WTC11 (cell line): ENCODE data around the gene PTGR2. TPM values are rescaled to one million over a fixed set of nuclear protein-coding genes. Genes with fewer than 3 reads are reported as not detected.

ENCODE experiments used
- ATAC-seq: fragments of 200-7000 bp; cut with Tn5 transposase; 2 replicates; pipeline ENCODE4 v1.10.0; 2021; ENCODE audit warnings: mild to moderate bottlenecking, moderate library complexity
- CTCF ChIA-PET: fragments of 300-600 bp; sonication (Branson Sonifier 250); formaldehyde crosslinking; loops from one replicate; lab custom pipeline; 2021; ENCODE audit warnings: antibody characterized with exemption; lab: Charles Lee
- POLR2A ChIA-PET: fragments of 350-600 bp; sonication (Branson Sonifier 250); formaldehyde crosslinking; loops from one replicate; lab custom pipeline; 2021; ENCODE audit warnings: antibody characterized with exemption; lab: Charles Lee
- DNase-seq: peaks from one replicate; pipeline ENCODE4 v3.0.0; 2021; ENCODE audit warnings: low spot score
- H3K27ac Mint-ChIP-seq: 2 replicates; pipeline ENCODE4 v1.8.0; 2021; ENCODE audit warnings: mixed read lengths
- H3K27me3 Mint-ChIP-seq: 2 replicates; pipeline ENCODE4 v1.8.0; 2021; ENCODE audit warnings: low read depth, mild to moderate bottlenecking, moderate library complexity, mixed read lengths
- H3K36me3 Mint-ChIP-seq: 2 replicates; pipeline ENCODE4 v1.8.0; 2021; ENCODE audit warnings: mixed read lengths
- H3K4me1 Mint-ChIP-seq: 2 replicates; pipeline ENCODE4 v1.8.0; 2022; ENCODE audit warnings: mixed read lengths
- H3K4me3 Mint-ChIP-seq: 2 replicates; pipeline ENCODE4 v1.8.0; 2021; ENCODE audit warnings: mild to moderate bottlenecking, moderate library complexity, mixed read lengths
- H3K9me3 Mint-ChIP-seq: 2 replicates; pipeline ENCODE4 v1.8.0; 2021; ENCODE audit warnings: mixed read lengths
- ELF4 ChIP-seq: sonication (generic); formaldehyde crosslinking; IDR thresholded peaks from 2 replicates; pipeline ENCODE4 v1.8.1; 2022; ENCODE audit warnings: low read depth, mild to moderate bottlenecking, moderate library complexity, missing genetic modification reagents
- FOXK1 ChIP-seq: sonication (generic); formaldehyde crosslinking; IDR thresholded peaks from 2 replicates; pipeline ENCODE4 v1.8.0; 2022; ENCODE audit warnings: mild to moderate bottlenecking, moderate library complexity, missing genetic modification reagents
- GABPB1 ChIP-seq: sonication (generic); formaldehyde crosslinking; IDR thresholded peaks from 2 replicates; pipeline ENCODE4 v1.8.1; 2023; ENCODE audit warnings: mild to moderate bottlenecking, missing genetic modification reagents
- JUN ChIP-seq: sonication (generic); formaldehyde crosslinking; IDR thresholded peaks from 2 replicates; pipeline ENCODE4 v1.8.0; 2023; ENCODE audit warnings: mild to moderate bottlenecking, missing genetic modification reagents
- MXD4 ChIP-seq: fragments of 250-450 bp; sonication (Bioruptor Pico); IDR thresholded peaks from 2 replicates; pipeline ENCODE4 v1.8.0; 2021; ENCODE audit warnings: mild to moderate bottlenecking, moderate library complexity, borderline replicate concordance
- NR3C1 ChIP-seq: sonication (generic); formaldehyde crosslinking; conservative IDR thresholded peaks from 2 replicates; pipeline ENCODE4 v1.8.1; 2023; ENCODE audit warnings: low read depth, mild to moderate bottlenecking, missing genetic modification reagents
- PRDM15 ChIP-seq: sonication (generic); formaldehyde crosslinking; IDR thresholded peaks from 2 replicates; pipeline ENCODE4 v1.8.0; 2022; ENCODE audit warnings: missing genetic modification reagents
- RELA ChIP-seq: sonication (generic); formaldehyde crosslinking; IDR thresholded peaks from 2 replicates; pipeline ENCODE4 v1.8.1; 2022; ENCODE audit warnings: missing genetic modification reagents, mild to moderate bottlenecking, borderline replicate concordance
- TP53 ChIP-seq: sonication (generic); formaldehyde crosslinking; IDR thresholded peaks from 2 replicates; pipeline ENCODE4 v1.8.1; 2023; ENCODE audit warnings: mild to moderate bottlenecking, missing genetic modification reagents
- ZNF219 ChIP-seq: sonication (generic); formaldehyde crosslinking; IDR thresholded peaks from 2 replicates; pipeline ENCODE4 v1.8.0; 2023; ENCODE audit warnings: missing genetic modification reagents, mild to moderate bottlenecking, borderline replicate concordance
- ZNF263 ChIP-seq: sonication (generic); formaldehyde crosslinking; IDR thresholded peaks from 2 replicates; pipeline ENCODE4 v1.8.1; 2022; ENCODE audit warnings: low read depth, mild to moderate bottlenecking, moderate library complexity, missing genetic modification reagents
- ZNF416 ChIP-seq: fragments of 250-450 bp; sonication (Bioruptor Pico); IDR thresholded peaks from 2 replicates; pipeline ENCODE4 v1.9.0; 2021; ENCODE audit warnings: mild to moderate bottlenecking, inconsistent platforms
- total RNA-seq: library from RNA; stranded (reverse); gene quantifications from 3 replicates; pipeline ENCODE4 v1.2.3, GENCODE V29; 2021
- TF ChIP-seq, protein P1 (sequence below): sonication (generic); formaldehyde crosslinking; IDR thresholded peaks from 2 replicates; pipeline ENCODE4 v1.8.0; 2022; ENCODE audit warnings: mild to moderate bottlenecking, missing genetic modification reagents
- TF ChIP-seq, protein P2 (sequence below): fragments of 250-450 bp; sonication (Bioruptor Pico); IDR thresholded peaks from 2 replicates; pipeline ENCODE4 v1.9.0; 2021; ENCODE audit warnings: moderate library complexity, mild to moderate bottlenecking, inconsistent platforms, borderline replicate concordance
- TF ChIP-seq, protein P3 (sequence below): sonication (generic); formaldehyde crosslinking; IDR thresholded peaks from 2 replicates; pipeline ENCODE4 v1.8.1; 2023; ENCODE audit warnings: mild to moderate bottlenecking, missing genetic modification reagents
- TF ChIP-seq, protein P4 (sequence below): sonication (generic); formaldehyde crosslinking; IDR thresholded peaks from 2 replicates; pipeline ENCODE4 v1.8.1; 2022; ENCODE audit warnings: mild to moderate bottlenecking, moderate library complexity, missing genetic modification reagents

Gene PTGR2
- total RNA-seq, 1 experiment from 2014 or later: 20.7 TPM

DNA sequence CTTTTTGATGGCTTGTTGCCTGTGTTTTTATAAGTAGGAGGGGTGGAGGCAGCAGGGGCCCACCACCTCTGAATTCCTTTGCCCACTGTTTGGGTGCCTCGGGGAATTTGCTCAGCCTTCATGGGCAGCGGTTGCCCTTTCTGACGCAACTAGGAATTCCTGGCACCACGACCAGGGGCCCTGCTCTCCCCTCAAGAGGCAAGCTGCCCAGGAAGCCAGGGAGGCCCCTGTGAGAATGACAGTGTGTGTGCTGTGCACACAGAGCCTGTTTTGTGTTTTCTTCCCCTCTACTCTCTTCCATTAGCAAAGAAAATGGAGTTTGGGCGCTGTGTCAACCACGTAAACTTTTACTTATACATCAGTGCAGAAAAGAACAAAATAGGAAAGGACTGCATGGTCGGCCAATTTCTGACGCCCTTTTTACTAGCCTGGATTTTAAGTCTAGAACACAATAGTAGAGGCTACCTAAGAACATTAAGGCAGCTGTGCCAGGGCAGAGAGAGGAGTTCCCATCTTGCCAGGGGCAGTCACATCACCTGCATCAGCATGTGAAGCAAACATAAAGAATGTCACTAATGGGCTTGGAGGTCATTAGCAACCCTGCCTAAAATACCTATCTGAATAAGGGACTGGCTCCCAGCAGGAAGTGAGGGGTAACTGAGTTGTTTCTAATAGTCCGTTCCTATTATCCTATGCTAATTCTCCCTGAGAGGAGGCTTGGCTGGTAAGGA lies 17.9 kb upstream of the PTGR2 start:
- H3K4me1 Mint-ChIP-seq: peaks cover 29% of the 10 kb centered on the region
- H3K27ac Mint-ChIP-seq: peak overlapping the region; percentile 70

DNA sequence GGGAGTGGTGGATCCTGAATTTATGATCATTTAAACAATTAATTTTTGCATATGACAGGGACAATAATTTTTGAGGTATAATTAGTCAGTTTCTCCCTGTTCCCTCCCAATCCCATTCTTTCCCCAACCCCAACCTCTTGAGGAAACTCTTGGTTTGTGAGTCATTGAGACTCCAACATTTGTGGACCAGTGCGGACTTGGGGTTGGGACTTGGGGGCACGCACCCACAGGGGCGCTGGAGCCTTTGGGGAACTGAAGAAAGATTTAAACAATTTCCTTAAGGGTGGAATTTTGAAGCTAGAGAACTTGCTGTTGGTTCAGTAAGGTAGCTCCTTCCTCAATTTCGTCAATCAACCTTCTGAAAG lies 17.4 kb upstream of the PTGR2 start:
- H3K4me1 Mint-ChIP-seq: peaks cover 29% of the 10 kb centered on the region

More for the DNA sequence above, 17.9 kb upstream of the PTGR2 start:
- POLR2A ChIA-PET: no interaction called here
- H3K36me3 Mint-ChIP-seq: no peaks in the 10 kb centered on the region
- H3K27me3 Mint-ChIP-seq: no peaks in the 10 kb centered on the region; the same call in 1 of the 2 replicates
- TF ChIP-seq ZNF263 (CRISPR knock-in tag): no peak
- TF ChIP-seq, protein P1, sequence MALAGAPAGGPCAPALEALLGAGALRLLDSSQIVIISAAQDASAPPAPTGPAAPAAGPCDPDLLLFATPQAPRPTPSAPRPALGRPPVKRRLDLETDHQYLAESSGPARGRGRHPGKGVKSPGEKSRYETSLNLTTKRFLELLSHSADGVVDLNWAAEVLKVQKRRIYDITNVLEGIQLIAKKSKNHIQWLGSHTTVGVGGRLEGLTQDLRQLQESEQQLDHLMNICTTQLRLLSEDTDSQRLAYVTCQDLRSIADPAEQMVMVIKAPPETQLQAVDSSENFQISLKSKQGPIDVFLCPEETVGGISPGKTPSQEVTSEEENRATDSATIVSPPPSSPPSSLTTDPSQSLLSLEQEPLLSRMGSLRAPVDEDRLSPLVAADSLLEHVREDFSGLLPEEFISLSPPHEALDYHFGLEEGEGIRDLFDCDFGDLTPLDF: no peak
- no peak for TF ChIP-seq TP53 (CRISPR knock-in tag)
- peak; percentile 91 for TF ChIP-seq GABPB1 (CRISPR knock-in tag)
- TF ChIP-seq PRDM15: no peak
- TF ChIP-seq NR3C1 (CRISPR knock-in tag): no peak
- no peak for TF ChIP-seq ZNF416 (CRISPR knock-in tag)
- peak; percentile 75 for ATAC-seq
- no peak for DNase-seq
- H3K9me3 Mint-ChIP-seq: no peaks in the 10 kb centered on the region
- CTCF ChIA-PET: interaction anchor here (1.0 to 1.2 kb wide), 2 partner anchors 8 to 105 kb away, joined by 3 to 4 read pairs; no protein-coding TSS in a partner anchor
- H3K4me3 Mint-ChIP-seq: no peak overlapping the region

More for the DNA sequence above, 17.4 kb upstream of the PTGR2 start:
- TF ChIP-seq, protein P2, sequence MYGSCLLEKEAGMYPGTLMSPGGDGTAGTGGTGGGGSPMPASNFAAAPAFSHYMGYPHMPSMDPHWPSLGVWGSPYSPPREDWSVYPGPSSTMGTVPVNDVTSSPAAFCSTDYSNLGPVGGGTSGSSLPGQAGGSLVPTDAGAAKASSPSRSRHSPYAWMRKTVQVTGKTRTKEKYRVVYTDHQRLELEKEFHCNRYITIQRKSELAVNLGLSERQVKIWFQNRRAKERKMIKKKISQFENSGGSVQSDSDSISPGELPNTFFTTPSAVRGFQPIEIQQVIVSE: no peak
- TF ChIP-seq ZNF219 (CRISPR knock-in tag) (no peak), PRDM15 (no peak), ELF4 (CRISPR knock-in tag) (no peak), NR3C1 (CRISPR knock-in tag) (no peak), JUN (CRISPR knock-in tag) (no peak), FOXK1 (CRISPR knock-in tag) (no peak), MXD4 (no peak), RELA (CRISPR knock-in tag) (no peak)
- TF ChIP-seq, protein P3, sequence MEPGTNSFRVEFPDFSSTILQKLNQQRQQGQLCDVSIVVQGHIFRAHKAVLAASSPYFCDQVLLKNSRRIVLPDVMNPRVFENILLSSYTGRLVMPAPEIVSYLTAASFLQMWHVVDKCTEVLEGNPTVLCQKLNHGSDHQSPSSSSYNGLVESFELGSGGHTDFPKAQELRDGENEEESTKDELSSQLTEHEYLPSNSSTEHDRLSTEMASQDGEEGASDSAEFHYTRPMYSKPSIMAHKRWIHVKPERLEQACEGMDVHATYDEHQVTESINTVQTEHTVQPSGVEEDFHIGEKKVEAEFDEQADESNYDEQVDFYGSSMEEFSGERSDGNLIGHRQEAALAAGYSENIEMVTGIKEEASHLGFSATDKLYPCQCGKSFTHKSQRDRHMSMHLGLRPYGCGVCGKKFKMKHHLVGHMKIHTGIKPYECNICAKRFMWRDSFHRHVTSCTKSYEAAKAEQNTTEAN: no peak
- TF ChIP-seq, protein P4, sequence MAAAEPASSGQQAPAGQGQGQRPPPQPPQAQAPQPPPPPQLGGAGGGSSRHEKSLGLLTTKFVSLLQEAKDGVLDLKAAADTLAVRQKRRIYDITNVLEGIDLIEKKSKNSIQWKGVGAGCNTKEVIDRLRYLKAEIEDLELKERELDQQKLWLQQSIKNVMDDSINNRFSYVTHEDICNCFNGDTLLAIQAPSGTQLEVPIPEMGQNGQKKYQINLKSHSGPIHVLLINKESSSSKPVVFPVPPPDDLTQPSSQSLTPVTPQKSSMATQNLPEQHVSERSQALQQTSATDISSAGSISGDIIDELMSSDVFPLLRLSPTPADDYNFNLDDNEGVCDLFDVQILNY: no peak
- Mint-ChIP-seq H3K4me3 (no peak overlapping the region), H3K9me3 (no peaks in the 10 kb centered on the region), H3K27me3 (no peaks in the 10 kb centered on the region; the same call in 1 of the 2 replicates), H3K27ac (no peak overlapping the region), H3K36me3 (no peaks in the 10 kb centered on the region)
- no peak; the same call in 1 of the 2 replicates for ATAC-seq
- CTCF ChIA-PET: interaction anchor here (0.6 to 1.2 kb wide), 4 partner anchors 9 to 105 kb away, joined by 3 to 4 read pairs (median 3); no protein-coding TSS in a partner anchor
- DNase-seq: no peak
- POLR2A ChIA-PET: no interaction called here
